GM12873 (cell line): ENCODE measurements around the gene TSPAN9.

Experiments used
- TF ChIP-seq, protein P1 (sequence below): IDR thresholded peaks from 2 replicates; pipeline ENCODE4 v1.5.1; 2012; ENCODE audit warnings: low read depth, mild to moderate bottlenecking, moderate library complexity, low read length, control low read depth; ENCODE audit not compliant: insufficient read depth; ENCODE audit errors: missing control alignments

Gene TSPAN9

DNA sequence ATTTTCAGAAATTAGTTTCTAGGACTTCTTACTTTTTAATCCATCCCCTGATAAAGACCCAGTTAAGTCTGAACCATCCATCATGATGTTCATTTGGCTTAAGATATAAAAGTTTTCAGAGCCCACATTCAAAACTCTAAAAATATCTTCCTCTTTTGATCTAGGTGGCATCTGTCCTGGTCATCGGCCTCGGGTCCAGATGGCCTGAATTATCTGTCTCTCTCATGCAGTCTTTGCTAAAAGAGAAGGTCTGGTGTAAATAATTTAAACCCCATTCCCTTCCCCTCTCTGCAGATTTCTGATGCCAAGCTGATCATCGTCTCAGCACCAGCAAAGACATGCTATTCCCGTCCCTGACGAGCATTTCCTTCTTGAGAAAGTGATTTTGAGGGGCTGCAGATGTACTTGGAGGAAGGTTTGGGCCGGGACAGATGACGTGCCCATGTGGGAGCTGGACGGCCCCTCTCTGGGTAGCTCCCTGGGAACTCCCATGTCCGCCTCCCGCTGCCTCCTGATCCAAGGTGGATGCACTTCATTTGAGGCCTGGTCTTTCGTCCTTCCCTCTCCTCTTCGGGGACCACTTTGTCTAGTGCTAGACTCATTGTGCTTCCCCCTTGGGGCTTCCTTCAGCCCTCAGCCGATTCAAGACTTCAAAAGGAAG, 240.8 kb downstream of the TSPAN9 start:
- TF ChIP-seq, protein P1, sequence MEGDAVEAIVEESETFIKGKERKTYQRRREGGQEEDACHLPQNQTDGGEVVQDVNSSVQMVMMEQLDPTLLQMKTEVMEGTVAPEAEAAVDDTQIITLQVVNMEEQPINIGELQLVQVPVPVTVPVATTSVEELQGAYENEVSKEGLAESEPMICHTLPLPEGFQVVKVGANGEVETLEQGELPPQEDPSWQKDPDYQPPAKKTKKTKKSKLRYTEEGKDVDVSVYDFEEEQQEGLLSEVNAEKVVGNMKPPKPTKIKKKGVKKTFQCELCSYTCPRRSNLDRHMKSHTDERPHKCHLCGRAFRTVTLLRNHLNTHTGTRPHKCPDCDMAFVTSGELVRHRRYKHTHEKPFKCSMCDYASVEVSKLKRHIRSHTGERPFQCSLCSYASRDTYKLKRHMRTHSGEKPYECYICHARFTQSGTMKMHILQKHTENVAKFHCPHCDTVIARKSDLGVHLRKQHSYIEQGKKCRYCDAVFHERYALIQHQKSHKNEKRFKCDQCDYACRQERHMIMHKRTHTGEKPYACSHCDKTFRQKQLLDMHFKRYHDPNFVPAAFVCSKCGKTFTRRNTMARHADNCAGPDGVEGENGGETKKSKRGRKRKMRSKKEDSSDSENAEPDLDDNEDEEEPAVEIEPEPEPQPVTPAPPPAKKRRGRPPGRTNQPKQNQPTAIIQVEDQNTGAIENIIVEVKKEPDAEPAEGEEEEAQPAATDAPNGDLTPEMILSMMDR: no peak

DNA sequence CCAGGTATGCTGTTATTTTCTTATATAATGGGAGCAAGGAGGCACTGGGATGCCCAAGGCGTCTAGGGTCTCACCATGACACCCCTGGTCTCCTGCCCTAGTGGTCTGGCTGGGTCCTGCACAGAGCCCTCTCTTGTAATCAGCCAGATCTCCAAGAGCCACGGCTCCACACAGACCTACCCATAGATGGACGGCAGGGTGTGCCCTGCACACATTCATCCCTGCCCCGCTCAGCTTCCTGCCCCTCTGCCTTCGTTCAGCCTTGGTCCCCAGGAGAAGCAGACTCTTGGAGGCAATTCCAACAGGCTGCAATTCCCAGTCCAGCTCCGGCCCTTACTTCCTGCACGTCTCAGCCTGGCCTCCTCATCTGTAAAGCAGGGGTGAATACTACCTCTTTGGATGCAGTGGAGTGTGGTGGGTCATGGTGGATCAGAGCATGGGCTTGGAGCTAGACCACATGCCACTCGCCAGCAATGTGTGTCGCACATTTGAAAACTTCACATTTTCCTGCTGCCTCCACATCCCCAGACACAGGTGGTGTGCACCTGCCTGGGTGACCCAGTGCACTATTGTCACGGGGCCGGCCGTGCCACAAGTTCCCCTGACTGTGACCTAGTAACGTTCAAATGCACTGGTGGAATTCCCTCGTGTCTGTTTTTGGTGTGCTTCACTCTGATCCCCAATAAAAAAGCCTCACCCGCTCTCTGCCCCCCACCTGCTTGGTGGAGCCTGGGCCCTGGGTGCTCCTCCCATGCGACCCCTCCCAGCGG, 242.7 kb downstream of the TSPAN9 start:
- TF ChIP-seq, protein P1: peak; percentile 12

DNA sequence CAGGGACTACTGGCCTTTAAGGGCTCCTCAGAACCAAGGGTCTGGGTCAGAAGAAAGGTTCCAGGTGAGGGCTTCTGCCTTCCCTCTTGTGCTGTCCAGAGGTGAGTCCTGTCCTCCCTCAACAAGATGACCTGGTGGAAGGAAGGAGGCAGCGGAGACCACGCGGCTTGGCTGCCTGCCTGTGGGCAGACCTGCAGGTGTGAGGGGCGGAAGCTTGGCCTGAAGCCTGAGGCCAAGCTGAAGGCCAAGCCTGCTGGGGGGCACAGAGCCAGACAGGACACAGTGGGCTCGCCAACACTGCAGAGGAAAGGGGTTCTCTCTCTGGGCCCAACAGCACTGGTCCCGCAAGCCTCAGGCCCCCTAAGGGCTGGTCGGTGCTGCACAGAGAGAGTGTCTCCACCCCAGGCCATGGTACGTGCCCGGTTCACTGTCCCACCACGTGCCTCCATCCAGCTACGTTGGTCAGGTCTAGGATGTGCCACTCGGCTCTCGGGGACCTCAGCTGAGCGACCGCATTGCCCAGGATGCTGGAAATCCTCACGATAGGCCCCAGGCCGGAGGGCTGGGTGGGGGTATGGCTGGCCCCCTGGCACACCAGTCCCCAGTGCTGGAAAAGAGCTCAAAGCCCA, 243.8 kb downstream of the TSPAN9 start:
- TF ChIP-seq, protein P1: no peak

DNA sequence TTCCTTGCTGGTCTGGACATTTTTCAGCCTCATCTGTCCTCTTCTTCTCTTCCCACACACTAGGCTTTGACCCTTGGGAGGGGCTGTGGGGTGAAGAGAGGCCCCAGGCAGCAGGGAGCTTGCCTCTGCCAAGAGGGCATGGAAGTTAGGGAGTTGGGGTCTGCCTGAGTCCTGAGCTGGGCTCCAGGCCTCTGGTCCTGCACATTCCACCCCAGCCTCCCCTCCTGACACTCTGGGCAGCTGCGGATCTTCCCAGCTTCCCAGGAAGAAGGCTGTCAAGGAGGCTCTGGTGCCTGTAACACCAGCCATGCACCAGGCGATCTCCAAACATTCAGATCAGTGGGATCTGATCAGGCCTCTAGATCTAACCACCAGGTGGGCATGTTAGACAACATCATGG, 244.7 kb downstream of the TSPAN9 start:
- TF ChIP-seq, protein P1: no peak

DNA sequence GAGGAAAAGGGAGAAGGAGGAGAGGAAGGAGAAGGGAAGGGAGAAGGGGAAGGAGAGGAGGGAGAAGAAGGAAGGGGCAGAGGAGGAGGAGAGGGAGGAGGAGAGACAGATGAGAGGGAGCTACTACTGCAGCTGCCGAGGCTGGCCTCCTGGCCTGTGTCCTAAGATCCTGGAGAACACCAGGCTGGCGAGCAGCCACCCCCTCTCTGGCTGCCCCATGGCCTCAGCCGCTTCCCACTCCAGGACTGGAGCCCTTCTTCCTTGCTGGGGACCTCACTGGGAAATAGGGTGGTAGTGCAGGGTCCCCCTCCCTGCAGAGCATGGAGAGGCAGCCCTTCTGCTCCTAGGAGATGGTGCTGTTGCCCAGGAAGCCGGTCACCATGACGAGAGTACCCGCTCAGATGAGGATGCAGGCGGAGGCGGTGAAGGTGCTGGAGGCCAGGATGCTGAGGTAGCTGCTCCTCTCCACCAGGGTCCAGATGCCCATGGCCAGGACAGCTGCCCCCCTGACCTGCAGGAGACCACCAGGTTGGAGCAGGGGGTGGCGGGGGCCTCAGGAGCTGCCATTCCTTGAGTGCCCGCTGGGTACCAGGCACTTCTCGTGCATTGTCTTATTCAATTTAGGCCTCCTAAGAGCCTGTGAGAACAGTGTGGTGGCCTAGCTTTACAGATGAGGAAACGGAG, 246.0 kb downstream of the TSPAN9 start:
- TF ChIP-seq, protein P1: no peak

DNA sequence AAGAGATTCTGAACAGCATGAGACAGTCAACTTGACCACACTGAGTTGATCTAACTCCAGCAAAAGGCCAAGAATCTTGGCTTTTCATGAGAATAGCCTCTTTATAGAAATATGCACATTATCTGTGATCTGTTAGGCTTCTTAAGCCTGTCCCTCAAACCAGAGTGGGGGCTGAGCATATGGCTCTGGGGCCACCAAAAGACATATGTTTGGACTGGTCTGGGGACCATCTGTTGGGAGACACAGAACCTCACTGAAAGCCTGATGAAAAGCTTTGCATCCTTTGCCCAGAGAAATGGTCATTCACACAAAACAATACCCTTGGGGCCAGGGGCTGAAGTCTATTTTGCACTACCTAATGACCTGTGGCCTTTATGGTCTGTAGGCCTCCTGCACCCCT, 248.6 kb downstream of the TSPAN9 start:
- TF ChIP-seq, protein P1: no peak
